Endothelial cell of umbilical vein (primary cell): ENCODE measurements around the gene LRIF1. TPM values are rescaled to one million over a fixed set of nuclear protein-coding genes. Genes with fewer than 3 reads are reported as not detected.

Experiments used
- BruUV-seq: library from RNA; stranded (reverse); fragments of 400-500 nt; replicated peaks from 2 replicates; lab custom pipeline; 2021; lab: Mats Ljungman, UMichigan
- CTCF ChIA-PET: fragments of 300-600, 350-600 bp; sonication (Branson Sonifier 250); formaldehyde crosslinking; loops from one replicate; lab custom pipeline; 2021; ENCODE audit warnings: antibody characterized with exemption, inconsistent platforms; lab: Charles Lee
- POLR2A ChIA-PET: fragments of 300-600, 350-600 bp; sonication (Branson Sonifier 250); formaldehyde crosslinking; loops from one replicate; lab custom pipeline; 2021; ENCODE audit warnings: antibody characterized with exemption, inconsistent platforms; lab: Charles Lee
- DNase-seq: peaks from one replicate; pipeline ENCODE4 v3.0.0-alpha.2; 2011; ENCODE audit warnings: low read depth, low spot score
- FAIRE-seq: peaks from 2 replicates; lab custom pipeline; 2011; peaks lifted over from hg19 to GRCh38; lab: Jason Lieb, UNC
- H2AFZ ChIP-seq: 2 replicates; pipeline ENCODE4 v1.6.0; 2012; ENCODE audit warnings: low read depth, low read length, control low read depth, inconsistent platforms
- H3K27ac ChIP-seq: 2 replicates; pipeline ENCODE4 v1.5.1; 2011; ENCODE audit warnings: low read depth, mild to moderate bottlenecking, control low read depth, low read length, moderate library complexity; ENCODE audit not compliant: insufficient read depth
- H3K27me3 ChIP-seq, 2 experiments: 2 replicates each; pipeline versions ENCODE4 v1.6.0 to v1.6.1; 2011; ENCODE audit warnings: low read length in 2 of 2, mixed read lengths in 1 of 2; ENCODE audit not compliant: control insufficient read depth in 2 of 2, insufficient read depth in 2 of 2
- H3K36me3 ChIP-seq, 2 experiments: 2 replicates in 1 of 2; 3 replicates in 1 of 2; pipeline ENCODE4 v1.5.1; 2011; ENCODE audit warnings: low read length in 2 of 2, mild to moderate bottlenecking in 1 of 2, moderate library complexity in 1 of 2; ENCODE audit not compliant: control insufficient read depth in 2 of 2, insufficient read depth in 2 of 2; ENCODE audit errors: extremely low read depth in 1 of 2
- H3K4me1 ChIP-seq: 3 replicates; pipeline ENCODE4 v1.5.1; 2011; ENCODE audit warnings: mild to moderate bottlenecking, low read length; ENCODE audit not compliant: control insufficient read depth, insufficient read depth; ENCODE audit errors: extremely low read depth
- H3K4me2 ChIP-seq: 2 replicates; pipeline ENCODE4 v1.6.1; 2011; ENCODE audit warnings: low read length, control low read depth, mixed read lengths; ENCODE audit not compliant: insufficient read depth
- H3K4me3 ChIP-seq, 3 experiments: fragments of 200-600 bp in 1 of 3; sonication (generic), shearing (Covaris generic) in 1 of 3; replicated peaks in 1 of 3; 2 replicates each; pipeline ENCODE4 v1.5.1; 2011 to 2016; ENCODE audit warnings: control low read depth in 3 of 3, low read length in 3 of 3, mild to moderate bottlenecking in 2 of 3, inconsistent platforms in 1 of 3, low read depth in 1 of 3, moderate library complexity in 1 of 3; ENCODE audit not compliant: insufficient read depth in 1 of 3
- H3K79me2 ChIP-seq: 2 replicates; pipeline ENCODE4 v1.6.0; 2012; ENCODE audit warnings: low read length, inconsistent platforms; ENCODE audit not compliant: control insufficient read depth, insufficient read depth
- H3K9ac ChIP-seq: replicated peaks from 2 replicates; pipeline ENCODE3; 2011; ENCODE audit warnings: low read length, control low read depth; ENCODE audit not compliant: insufficient read depth; ENCODE audit errors: extremely low read depth
- H3K9me1 ChIP-seq: replicated peaks from 3 replicates; pipeline ENCODE4 v1.6.0; 2011; ENCODE audit warnings: mild to moderate bottlenecking, low read length; ENCODE audit not compliant: control insufficient read depth, insufficient read depth; ENCODE audit errors: extremely low read depth
- H3K9me3 ChIP-seq: replicated peaks from 2 replicates; pipeline ENCODE4 v1.5.1; 2012; ENCODE audit warnings: low read length, inconsistent platforms; ENCODE audit not compliant: control insufficient read depth, insufficient read depth
- H4K20me1 ChIP-seq: replicated peaks from 2 replicates; pipeline ENCODE3; 2011; ENCODE audit warnings: mild to moderate bottlenecking, low read length; ENCODE audit not compliant: control insufficient read depth, insufficient read depth; ENCODE audit errors: extremely low read depth
- EZH2 ChIP-seq: IDR thresholded peaks from 2 replicates; pipeline ENCODE4 v1.6.1; 2012; ENCODE audit warnings: borderline replicate concordance, low read depth, mild to moderate bottlenecking, moderate library complexity, low read length, inconsistent platforms; ENCODE audit not compliant: severe bottlenecking
- FOS ChIP-seq: IDR thresholded peaks from 2 replicates; pipeline ENCODE4 v1.6.1; 2011; ENCODE audit warnings: mild to moderate bottlenecking, low read length, moderate library complexity, borderline replicate concordance; ENCODE audit not compliant: insufficient read depth
- GATA2 ChIP-seq: IDR thresholded peaks from 2 replicates; pipeline ENCODE4 v1.7.0; 2011; ENCODE audit warnings: low read depth, mild to moderate bottlenecking, moderate library complexity, mixed read lengths, low read length; ENCODE audit not compliant: insufficient read length, insufficient read depth
- JUN ChIP-seq: IDR thresholded peaks from 2 replicates; pipeline ENCODE4 v1.6.1; 2011; ENCODE audit warnings: borderline replicate concordance, low read depth; ENCODE audit not compliant: insufficient read length, insufficient read depth
- MYC ChIP-seq: IDR thresholded peaks from one replicate; pipeline ENCODE4 v1.6.1; 2011; ENCODE audit warnings: mild to moderate bottlenecking, low read depth, low read length
- POLR2A ChIP-seq: IDR thresholded peaks from 2 replicates; pipeline ENCODE4 v1.6.1; 2012; ENCODE audit warnings: low read depth, mild to moderate bottlenecking, control low read depth, low read length
- POLR2AphosphoS5 ChIP-seq: IDR thresholded peaks from 2 replicates; pipeline ENCODE4 v1.6.1; 2012; ENCODE audit warnings: low read depth, mild to moderate bottlenecking, control low read depth, low read length, moderate library complexity; ENCODE audit not compliant: insufficient read depth
- dilution Hi-C: fragments of 300-500 bp; cut with MboI; formaldehyde crosslinking; loops from one replicate; pipeline ENCODE4 v1.15.0; 2019; ENCODE audit warnings: low sequenced_read_pairs; ENCODE audit not compliant: extremely low pct_ligation_motif_present
- intact Hi-C: fragments of 100-400 bp; cut with micrococcal nuclease; formaldehyde crosslinking; loops from one replicate; pipeline ENCODE4 v1.10.0; 2022
- polyA plus RNA-seq, 4 experiments: library from polyadenylated mRNA; depleted of rRNA in 3 of 4; stranded (reverse) in 3 of 4; unstranded in 1 of 4; fragments of >200 nt; gene quantifications; 2 replicates each; pipeline versions ENCODE4 v1.2.1 to v1.2.3, GENCODE V29; 2011 to 2012; ENCODE audit warnings: missing spikeins in 1 of 4
- total RNA-seq: library from RNA; stranded (reverse); gene quantifications from 2 replicates; pipeline ENCODE4 v1.2.3, GENCODE V29; 2021
- TF ChIP-seq, protein P1 (sequence below), 2 donors: IDR thresholded peaks; 1 replicate in 1 of 2; 2 replicates in 1 of 2; pipeline ENCODE4 v1.5.1; 2011; ENCODE audit warnings: low read length in 2 of 2, mild to moderate bottlenecking in 2 of 2, moderate library complexity in 2 of 2, control low read depth in 1 of 2, inconsistent platforms in 1 of 2, low read depth in 1 of 2; ENCODE audit not compliant: insufficient read depth in 1 of 2; ENCODE audit errors: extremely low read depth in 1 of 2
- TF ChIP-seq, protein P2 (sequence below): IDR thresholded peaks from 2 replicates; pipeline ENCODE4 v1.6.1; 2011; ENCODE audit not compliant: insufficient read depth, insufficient read length

Gene LRIF1
- total and polyA plus RNA-seq, 2 donors (not counting 3 experiments of a cell fraction or from before 2014, with no cell fraction given), result 3.5 to 13.0 TPM

DNA sequence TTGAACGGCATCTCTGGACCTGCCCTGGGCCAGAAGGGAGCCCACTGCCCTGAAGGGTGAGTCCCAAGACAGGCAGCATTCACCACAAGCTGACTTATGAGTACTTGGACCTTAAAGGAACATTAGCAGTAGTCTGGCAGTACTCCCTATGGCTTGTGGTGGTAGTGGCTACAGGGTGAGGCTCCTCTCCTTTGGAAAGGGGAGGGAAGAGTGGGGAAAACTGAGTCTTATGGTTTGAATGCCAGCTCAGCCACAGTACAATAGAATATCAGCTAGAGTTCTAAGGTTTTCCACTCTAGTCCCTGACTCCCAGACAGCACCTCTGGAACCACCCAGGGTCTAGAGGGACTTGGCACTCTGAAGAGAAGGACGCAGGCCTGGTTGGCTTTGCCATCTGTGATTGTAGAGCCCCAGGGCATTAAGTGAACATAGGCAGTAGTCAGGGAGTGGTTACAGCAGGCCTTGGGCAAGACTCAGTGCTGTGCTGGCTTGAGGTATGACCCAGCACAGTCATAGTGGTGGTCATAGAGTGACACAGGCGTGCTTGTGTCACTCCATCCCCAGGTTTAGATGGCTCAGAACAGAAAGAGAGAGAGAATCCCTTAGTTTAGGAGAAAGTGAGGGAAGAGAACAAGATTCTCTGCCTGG is 59.7 kb downstream of the LRIF1 start:
- intact Hi-C loops, result no loop called here
- FAIRE-seq (no peak), DNase-seq (no peak)
- Histone ChIP-seq H2AFZ (no peak overlapping the region), H3K79me2 (no peaks in the 10 kb centered on the region), H3K4me3 (no peak overlapping the region), H3K27ac (no peak overlapping the region), H3K9me3 (no peaks in the 10 kb centered on the region), H3K4me1 (no peaks in the 10 kb centered on the region), H3K4me2 (no peak overlapping the region), H3K27me3 (no peaks in the 10 kb centered on the region), H3K9ac (no peak overlapping the region), H4K20me1 (no peaks in the 10 kb centered on the region), H3K36me3 (no peaks in the 10 kb centered on the region), H3K9me1 (no peaks in the 10 kb centered on the region)
- dilution Hi-C loops, result no loop called here
- TF ChIP-seq POLR2AphosphoS5, result no peak
- TF ChIP-seq, protein P1, sequence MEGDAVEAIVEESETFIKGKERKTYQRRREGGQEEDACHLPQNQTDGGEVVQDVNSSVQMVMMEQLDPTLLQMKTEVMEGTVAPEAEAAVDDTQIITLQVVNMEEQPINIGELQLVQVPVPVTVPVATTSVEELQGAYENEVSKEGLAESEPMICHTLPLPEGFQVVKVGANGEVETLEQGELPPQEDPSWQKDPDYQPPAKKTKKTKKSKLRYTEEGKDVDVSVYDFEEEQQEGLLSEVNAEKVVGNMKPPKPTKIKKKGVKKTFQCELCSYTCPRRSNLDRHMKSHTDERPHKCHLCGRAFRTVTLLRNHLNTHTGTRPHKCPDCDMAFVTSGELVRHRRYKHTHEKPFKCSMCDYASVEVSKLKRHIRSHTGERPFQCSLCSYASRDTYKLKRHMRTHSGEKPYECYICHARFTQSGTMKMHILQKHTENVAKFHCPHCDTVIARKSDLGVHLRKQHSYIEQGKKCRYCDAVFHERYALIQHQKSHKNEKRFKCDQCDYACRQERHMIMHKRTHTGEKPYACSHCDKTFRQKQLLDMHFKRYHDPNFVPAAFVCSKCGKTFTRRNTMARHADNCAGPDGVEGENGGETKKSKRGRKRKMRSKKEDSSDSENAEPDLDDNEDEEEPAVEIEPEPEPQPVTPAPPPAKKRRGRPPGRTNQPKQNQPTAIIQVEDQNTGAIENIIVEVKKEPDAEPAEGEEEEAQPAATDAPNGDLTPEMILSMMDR (IDR thresholded peaks at IDR 0.05; ENCODE audit: extremely low read depth in 1 of 2, insufficient read depth in 1 of 2, low read depth in 1 of 2, low read length in 2 of 2), result no peak
- no peak for TF ChIP-seq MYC
- TF ChIP-seq POLR2A, result no peak
- TF ChIP-seq, protein P2, sequence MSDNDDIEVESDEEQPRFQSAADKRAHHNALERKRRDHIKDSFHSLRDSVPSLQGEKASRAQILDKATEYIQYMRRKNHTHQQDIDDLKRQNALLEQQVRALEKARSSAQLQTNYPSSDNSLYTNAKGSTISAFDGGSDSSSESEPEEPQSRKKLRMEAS, result no peak
- TF ChIP-seq JUN, result no peak
- no peak for TF ChIP-seq EZH2
- no peak for TF ChIP-seq GATA2
- no peak for TF ChIP-seq FOS
- BruUV-seq, result no TSS peak
- CTCF ChIA-PET, result no interaction called here
- POLR2A ChIA-PET, result no interaction called here
